IPS-20b (cell line): ENCODE results near the gene ZBTB20.

Experiments used
- H3K27ac ChIP-seq: one replicate; pipeline ENCODE4 v1.5.1; 2013; ENCODE audit warnings: low read length
- H3K27me3 ChIP-seq: 2 replicates; pipeline ENCODE4 v1.6.1; 2013; ENCODE audit warnings: mild to moderate bottlenecking, low read length, inconsistent platforms; ENCODE audit not compliant: insufficient read depth
- H3K36me3 ChIP-seq: 2 replicates; pipeline ENCODE4 v1.6.1; 2013; ENCODE audit warnings: low read depth, mild to moderate bottlenecking, inconsistent platforms, low read length, moderate library complexity; ENCODE audit not compliant: insufficient read depth
- H3K4me1 ChIP-seq: 2 replicates; pipeline ENCODE4 v1.6.1; 2013; ENCODE audit warnings: mild to moderate bottlenecking, control low read depth, inconsistent platforms, low read length, moderate library complexity; ENCODE audit not compliant: insufficient read depth
- H3K4me3 ChIP-seq: 2 replicates; pipeline ENCODE4 v1.5.1; 2013; ENCODE audit warnings: mild to moderate bottlenecking, low read length, inconsistent platforms
- H3K9ac ChIP-seq: 2 replicates; pipeline ENCODE4 v1.6.1; 2013; ENCODE audit warnings: low read depth, mild to moderate bottlenecking, inconsistent platforms, low read length, moderate library complexity
- H3K9me3 ChIP-seq: 2 replicates; pipeline ENCODE4 v1.6.1; 2013; ENCODE audit warnings: mild to moderate bottlenecking, low read depth, low read length, inconsistent platforms; ENCODE audit not compliant: insufficient read depth

The ZBTB20 gene

GRCh38 chr3:114539525-114539924 is 607.6 kb downstream of the ZBTB20 start:
- Histone ChIP-seq H3K9ac (no peak overlapping the region), H3K4me3 (no peak overlapping the region), H3K9me3 (no peaks in the 10 kb centered on the region), H3K27me3 (no peaks in the 10 kb centered on the region), H3K27ac (no peak overlapping the region), H3K4me1 (peaks cover 26% of the 10 kb centered on the region), H3K36me3 (no peaks in the 10 kb centered on the region)

GRCh38 chr3:114538211-114538610 is 608.9 kb downstream of the ZBTB20 start:
- H3K4me1 ChIP-seq: peaks cover 23% of the 10 kb centered on the region
- no peak overlapping the region for H3K4me3 ChIP-seq
- no peak overlapping the region for H3K27ac ChIP-seq
- H3K9ac ChIP-seq: no peak overlapping the region
- H3K27me3 ChIP-seq: no peaks in the 10 kb centered on the region
- H3K9me3 ChIP-seq: no peaks in the 10 kb centered on the region
- no peaks in the 10 kb centered on the region for H3K36me3 ChIP-seq

GRCh38 chr3:114528517-114528916 is 618.6 kb downstream of the ZBTB20 start:
- no peak overlapping the region for H3K27ac ChIP-seq
- no peak overlapping the region for H3K9ac ChIP-seq
- no peak overlapping the region for H3K4me3 ChIP-seq
- no peaks in the 10 kb centered on the region for H3K27me3 ChIP-seq
- H3K36me3 ChIP-seq: no peaks in the 10 kb centered on the region
- no peaks in the 10 kb centered on the region for H3K9me3 ChIP-seq
- H3K4me1 ChIP-seq: no peaks in the 10 kb centered on the region

- no peak overlapping the region for H3K9ac ChIP-seq
- no peak overlapping the region for H3K4me3 ChIP-seq
- no peak overlapping the region for H3K27ac ChIP-seq
- no peaks in the 10 kb centered on the region for H3K4me1 ChIP-seq
- no peaks in the 10 kb centered on the region for H3K36me3 ChIP-seq
- no peaks in the 10 kb centered on the region for H3K27me3 ChIP-seq
- H3K9me3 ChIP-seq: no peaks in the 10 kb centered on the region
Observed at GRCh38 chr3:114527036-114527644, 619.9 kb downstream of the ZBTB20 start.

- Histone ChIP-seq H3K36me3 (no peaks in the 10 kb centered on the region), H3K27ac (no peak overlapping the region)
Observed at GRCh38 chr3:114525278-114525677, 621.8 kb downstream of the ZBTB20 start.

GRCh38 chr3:114519415-114519814 is 627.7 kb downstream of the ZBTB20 start:
- peaks cover 7% of the 10 kb centered on the region; the same call in 1 of the 2 replicates for H3K4me1 ChIP-seq
- no peak overlapping the region for H3K4me3 ChIP-seq
- no peaks in the 10 kb centered on the region for H3K27me3 ChIP-seq
- no peaks in the 10 kb centered on the region for H3K36me3 ChIP-seq
- no peak overlapping the region for H3K27ac ChIP-seq
- no peaks in the 10 kb centered on the region for H3K9me3 ChIP-seq
- H3K9ac ChIP-seq: no peak overlapping the region

More at GRCh38 chr3:114525278-114525677, 621.8 kb downstream of the ZBTB20 start:
- H3K9ac ChIP-seq: no peak overlapping the region
- no peaks in the 10 kb centered on the region for H3K27me3 ChIP-seq
- no peak overlapping the region for H3K4me3 ChIP-seq
- H3K9me3 ChIP-seq: no peaks in the 10 kb centered on the region
- H3K4me1 ChIP-seq: no peaks in the 10 kb centered on the region

GRCh38 chr3:114518206-114518808 is 628.8 kb downstream of the ZBTB20 start:
- no peak overlapping the region for H3K9ac ChIP-seq

GRCh38 chr3:114510201-114510600 is 636.9 kb downstream of the ZBTB20 start:
- H3K9me3 ChIP-seq: no peaks in the 10 kb centered on the region
- H3K27ac ChIP-seq: no peak overlapping the region
- no peak overlapping the region for H3K9ac ChIP-seq
- H3K4me1 ChIP-seq: peaks cover 6% of the 10 kb centered on the region
- no peaks in the 10 kb centered on the region for H3K36me3 ChIP-seq
- no peaks in the 10 kb centered on the region for H3K27me3 ChIP-seq
- H3K4me3 ChIP-seq: no peak overlapping the region

More at GRCh38 chr3:114518206-114518808, 628.8 kb downstream of the ZBTB20 start:
- Histone ChIP-seq H3K9me3 (no peaks in the 10 kb centered on the region), H3K4me1 (peaks cover 7% of the 10 kb centered on the region; the same call in 1 of the 2 replicates), H3K36me3 (no peaks in the 10 kb centered on the region), H3K27me3 (no peaks in the 10 kb centered on the region), H3K4me3 (no peak overlapping the region), H3K27ac (no peak overlapping the region)

- no peaks in the 10 kb centered on the region for H3K36me3 ChIP-seq
Observed at GRCh38 chr3:114509756-114510155, 637.3 kb downstream of the ZBTB20 start.

GRCh38 chr3:114508976-114509375 is 638.1 kb downstream of the ZBTB20 start:
- peaks cover 6% of the 10 kb centered on the region for H3K4me1 ChIP-seq
- H3K27me3 ChIP-seq: no peaks in the 10 kb centered on the region
- H3K9ac ChIP-seq: no peak overlapping the region
- no peaks in the 10 kb centered on the region for H3K9me3 ChIP-seq
- no peak overlapping the region for H3K4me3 ChIP-seq
- H3K27ac ChIP-seq: no peak overlapping the region
- no peaks in the 10 kb centered on the region for H3K36me3 ChIP-seq

More at GRCh38 chr3:114509756-114510155, 637.3 kb downstream of the ZBTB20 start:
- H3K9me3 ChIP-seq: no peaks in the 10 kb centered on the region
- no peak overlapping the region for H3K9ac ChIP-seq
- H3K27me3 ChIP-seq: no peaks in the 10 kb centered on the region
- H3K4me3 ChIP-seq: no peak overlapping the region
- H3K27ac ChIP-seq: no peak overlapping the region
- peaks cover 6% of the 10 kb centered on the region for H3K4me1 ChIP-seq

- no peak overlapping the region for H3K27ac ChIP-seq
- H3K27me3 ChIP-seq: no peaks in the 10 kb centered on the region
- H3K9ac ChIP-seq: no peak overlapping the region
- H3K4me1 ChIP-seq: peaks cover 6% of the 10 kb centered on the region
- no peaks in the 10 kb centered on the region for H3K36me3 ChIP-seq
- H3K4me3 ChIP-seq: no peak overlapping the region
- no peaks in the 10 kb centered on the region for H3K9me3 ChIP-seq
Observed at GRCh38 chr3:114508208-114508607, 638.9 kb downstream of the ZBTB20 start.

- H3K9me3 ChIP-seq: no peaks in the 10 kb centered on the region
- H3K9ac ChIP-seq: no peak overlapping the region
- H3K27me3 ChIP-seq: no peaks in the 10 kb centered on the region
- no peak overlapping the region for H3K4me3 ChIP-seq
- peaks cover 6% of the 10 kb centered on the region for H3K4me1 ChIP-seq
- no peak overlapping the region for H3K27ac ChIP-seq
- no peaks in the 10 kb centered on the region for H3K36me3 ChIP-seq
Observed at GRCh38 chr3:114506591-114507300, 640.3 kb downstream of the ZBTB20 start.
